Esophagus muscularis mucosa (tissue), 4 donors: ENCODE results near the gene OXCT2. TPM values are rescaled to one million over a fixed set of nuclear protein-coding genes. Genes with fewer than 3 reads are reported as not detected.
A peak's percentile ranks its signal among the peaks of the same experiment; 100 is the strongest.
"Not testable (repeated sequence)": the region's sequence is repeated elsewhere in the genome, so short reads cannot be mapped to it uniquely, and the experiment has no call there.

Experiments
- DNase-seq: peaks from one replicate; pipeline ENCODE4 v3.0.0-alpha.2; 2017; ENCODE audit errors: extremely low spot score
- H3K27ac ChIP-seq, 4 donors: fragments of 200-600 bp; sonication (generic); replicated peaks in 1 of 4; 1 replicate in 3 of 4; 2 replicates in 1 of 4; pipeline ENCODE4 v1.5.1; 2016 to 2019; ENCODE audit warnings: mild to moderate bottlenecking in 1 of 4
- H3K27me3 ChIP-seq, 4 donors: fragments of 200-600 bp; sonication (generic); one replicate each; pipeline versions ENCODE4 v1.5.1 to v1.6.0; 2016 to 2019
- H3K36me3 ChIP-seq, 4 donors: fragments of 200-600 bp; sonication (generic); one replicate each; pipeline ENCODE4 v1.5.1; 2016 to 2019
- H3K4me1 ChIP-seq, 4 donors: fragments of 200-600 bp; sonication (generic); one replicate each; pipeline ENCODE4 v1.5.1; 2016 to 2019
- H3K4me3 ChIP-seq, 4 donors: fragments of 200-600 bp; sonication (generic); 1 replicate in 2 of 4; 2 replicates in 2 of 4; pipeline ENCODE4 v1.5.1; 2016 to 2019; ENCODE audit warnings: mild to moderate bottlenecking in 4 of 4, moderate library complexity in 1 of 4
- H3K9me3 ChIP-seq, 4 donors: fragments of 200-600 bp; sonication (generic); 1 replicate in 3 of 4; 2 replicates in 1 of 4; pipeline ENCODE4 v1.5.1; 2016 to 2019
- EP300 ChIP-seq: sonication (generic); formaldehyde crosslinking; IDR thresholded peaks from one replicate; pipeline ENCODE4 v1.6.1; 2017; ENCODE audit warnings: antibody characterized with exemption
- POLR2A ChIP-seq: fragments of 450-650 bp; IDR thresholded peaks from one replicate; pipeline ENCODE4 v1.6.1; 2017; ENCODE audit warnings: antibody characterized with exemption, moderate library complexity, mild to moderate bottlenecking, low read depth
- POLR2AphosphoS5 ChIP-seq, 2 donors: sonication (generic); formaldehyde crosslinking; IDR thresholded peaks; one replicate each; pipeline ENCODE4 v1.6.1; 2017; ENCODE audit warnings: antibody characterized with exemption in 2 of 2
- WGBS: methylation state at CpG from one replicate; pipeline ENCODE4 v1.1.5; 2018; 5-methylcytosine and 5-hydroxymethylcytosine counted together
- intact Hi-C: fragments of 100-400 bp; cut with DNase I; formaldehyde crosslinking; loops from one replicate; pipeline ENCODE4 v1.15.1; 2023
- total RNA-seq, 4 donors: library from RNA; depleted of rRNA; stranded (reverse); fragments of >200 nt; gene quantifications; one replicate each; pipeline versions ENCODE4 v1.1.0 to v1.2.1, GENCODE V29; 2016
- TF ChIP-seq, protein P1 (sequence below), 3 experiments: fragments of 200-600 bp in 2 of 3; fragments of 450-650 bp in 1 of 3; sonication (generic) in 2 of 3; IDR thresholded peaks; one replicate each; pipeline ENCODE4 v1.5.1; 2017 to 2019; ENCODE audit warnings: antibody characterized with exemption in 3 of 3, mild to moderate bottlenecking in 2 of 3, moderate library complexity in 1 of 3

The OXCT2 gene
- total RNA-seq: 1 to 10 TPM in 1 of 4 donors, under 1 TPM in 3; 0.65 to 1.4 (median 0.83) TPM

DNA sequence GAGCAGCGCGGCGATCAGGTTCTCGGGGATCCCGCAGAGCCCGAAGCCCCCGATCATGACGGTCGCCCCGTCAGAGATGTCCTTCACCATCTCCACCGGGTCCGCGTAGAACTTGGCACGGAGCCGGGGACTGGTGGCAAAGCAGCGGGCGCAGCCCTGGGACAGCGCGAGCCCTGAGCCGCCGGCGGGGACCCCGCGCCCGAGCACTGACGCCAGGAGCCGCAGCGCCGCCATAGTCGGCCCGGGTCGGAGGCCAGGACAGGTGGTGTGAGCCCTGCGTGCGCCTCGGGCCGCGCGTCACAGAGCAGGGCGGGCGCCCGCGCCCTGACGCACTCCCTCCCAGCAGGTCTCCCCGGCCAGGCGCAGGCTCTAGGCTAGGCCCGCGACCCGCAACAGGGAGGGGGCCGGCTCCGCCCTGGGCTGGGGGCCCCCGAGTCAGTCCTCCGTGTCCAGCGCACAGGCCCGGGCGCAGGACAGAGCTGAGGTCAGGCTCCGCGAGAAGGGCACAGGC is at the start of gene OXCT2:
OXCT2 (minus strand) TSS at position 327 of the 511 bp plus-strand sequence; CDS start at position 234, 93 bp downstream.
- H3K4me1 ChIP-seq, DNase-seq, H3K36me3 ChIP-seq, H3K9me3 ChIP-seq, H3K27ac ChIP-seq, intact Hi-C loops: not testable (repeated sequence)
- 0% methylated on average over 8 of the region's 57 CpGs for WGBS
- peaks cover 0 to 15% (median 0%) of the 10 kb centered on the region in 4 donors for H3K27me3 ChIP-seq
- H3K4me3 ChIP-seq: peak within 1 kb of the TSS; percentile 18 to 40 (median 24)

DNA sequence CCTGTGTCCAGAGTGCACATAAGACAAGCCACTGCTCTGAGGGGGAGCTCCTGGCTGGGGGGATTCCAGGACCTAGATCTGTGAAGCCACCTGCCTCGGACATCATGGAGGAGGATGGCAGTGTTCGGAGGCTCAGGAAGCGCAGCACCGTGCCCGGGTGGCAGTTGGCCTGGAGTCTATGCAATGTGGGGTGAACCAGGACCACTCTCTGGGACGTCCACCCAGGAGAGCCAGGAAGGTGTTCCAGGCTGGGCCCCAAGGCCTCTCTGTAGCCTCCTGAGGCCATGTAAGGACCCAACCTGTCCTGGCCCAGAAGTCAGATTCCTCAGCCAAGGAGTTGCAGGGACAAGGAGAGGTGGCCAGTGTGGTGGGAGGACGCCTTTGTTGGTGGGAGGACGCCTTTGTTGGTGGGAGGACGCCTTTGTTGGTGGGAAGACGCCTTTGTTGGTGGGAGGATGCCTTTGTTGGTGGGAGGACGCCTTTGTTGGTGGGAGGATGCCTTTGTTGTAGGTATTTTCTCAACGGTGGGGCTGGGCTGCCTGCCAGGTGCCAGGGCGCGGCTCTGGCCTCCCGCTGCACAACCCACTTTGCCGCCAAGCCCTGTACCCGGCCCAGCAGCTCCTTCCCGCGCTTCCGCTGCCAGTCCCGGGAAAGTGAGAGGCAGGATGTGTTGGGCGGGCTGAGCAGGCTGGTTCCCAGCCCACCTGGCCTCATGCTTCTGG is 48.1 kb upstream of the OXCT2 start:
- Histone ChIP-seq H3K4me1 (peaks cover 0 to 5% (median 0%) of the 10 kb centered on the region in 4 donors), H3K27ac (no peak overlapping the region)
- TF ChIP-seq, protein P1, sequence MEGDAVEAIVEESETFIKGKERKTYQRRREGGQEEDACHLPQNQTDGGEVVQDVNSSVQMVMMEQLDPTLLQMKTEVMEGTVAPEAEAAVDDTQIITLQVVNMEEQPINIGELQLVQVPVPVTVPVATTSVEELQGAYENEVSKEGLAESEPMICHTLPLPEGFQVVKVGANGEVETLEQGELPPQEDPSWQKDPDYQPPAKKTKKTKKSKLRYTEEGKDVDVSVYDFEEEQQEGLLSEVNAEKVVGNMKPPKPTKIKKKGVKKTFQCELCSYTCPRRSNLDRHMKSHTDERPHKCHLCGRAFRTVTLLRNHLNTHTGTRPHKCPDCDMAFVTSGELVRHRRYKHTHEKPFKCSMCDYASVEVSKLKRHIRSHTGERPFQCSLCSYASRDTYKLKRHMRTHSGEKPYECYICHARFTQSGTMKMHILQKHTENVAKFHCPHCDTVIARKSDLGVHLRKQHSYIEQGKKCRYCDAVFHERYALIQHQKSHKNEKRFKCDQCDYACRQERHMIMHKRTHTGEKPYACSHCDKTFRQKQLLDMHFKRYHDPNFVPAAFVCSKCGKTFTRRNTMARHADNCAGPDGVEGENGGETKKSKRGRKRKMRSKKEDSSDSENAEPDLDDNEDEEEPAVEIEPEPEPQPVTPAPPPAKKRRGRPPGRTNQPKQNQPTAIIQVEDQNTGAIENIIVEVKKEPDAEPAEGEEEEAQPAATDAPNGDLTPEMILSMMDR (IDR thresholded peaks at IDR 0.05): no peak
- TF ChIP-seq EP300 (no peak), POLR2AphosphoS5 (IDR thresholded peaks at IDR 0.05) (no peak), POLR2A (no peak)

GRCh38 chr1:39818482-39818881 is 47.3 kb upstream of the OXCT2 start:
- H3K4me3 ChIP-seq: no peak overlapping the region
- no peaks in the 10 kb centered on the region for H3K9me3 ChIP-seq
- intact Hi-C loops: no loop called here
- no peaks in the 10 kb centered on the region for H3K36me3 ChIP-seq
- no peak overlapping the region for H3K27ac ChIP-seq
- TF ChIP-seq, protein P1 (IDR thresholded peaks at IDR 0.05): no peak
- no peak for TF ChIP-seq POLR2A
- no peak for TF ChIP-seq POLR2AphosphoS5 (IDR thresholded peaks at IDR 0.05)
- WGBS: 100% methylated on average over 1 of the region's 2 CpGs
- H3K4me1 ChIP-seq: peaks cover 0 to 5% (median 0%) of the 10 kb centered on the region in 4 donors
- no peak for DNase-seq
- peaks cover 0 to 33% (median 0%) of the 10 kb centered on the region in 4 donors for H3K27me3 ChIP-seq

More for the DNA sequence above, 48.1 kb upstream of the OXCT2 start:
- intact Hi-C loops: no loop called here
- peaks cover 0 to 40% (median 0%) of the 10 kb centered on the region in 4 donors for H3K27me3 ChIP-seq
- H3K4me3 ChIP-seq: no peak overlapping the region
- no peak for DNase-seq
- 89% methylated on average over 16 of the region's 22 CpGs for whole genome bisulfite sequencing
- no peaks in the 10 kb centered on the region for H3K36me3 ChIP-seq
- no peaks in the 10 kb centered on the region for H3K9me3 ChIP-seq

GRCh38 chr1:39817091-39817932 is 46.2 kb upstream of the OXCT2 start:
- H3K4me3 ChIP-seq, DNase-seq, H3K4me1 ChIP-seq, H3K36me3 ChIP-seq, intact Hi-C loops, H3K27ac ChIP-seq, H3K9me3 ChIP-seq: not testable (repeated sequence)
- peaks cover 0 to 32% (median 0%) of the 10 kb centered on the region in 4 donors for H3K27me3 ChIP-seq
- WGBS: 59% methylated on average over 16 of the region's 24 CpGs

- DNase-seq: no peak
- Histone ChIP-seq H3K4me3 (no peak overlapping the region), H3K27ac (no peak overlapping the region), H3K27me3 (peaks cover 0 to 32% (median 0%) of the 10 kb centered on the region in 4 donors), H3K4me1 (peaks cover 0 to 5% (median 0%) of the 10 kb centered on the region in 4 donors), H3K9me3 (no peaks in the 10 kb centered on the region), H3K36me3 (no peaks in the 10 kb centered on the region)
- 15% methylated on average over 11 of the region's 11 CpGs for WGBS
- TF ChIP-seq, protein P1 (IDR thresholded peaks at IDR 0.05): peak; percentile 82 to 94 (median 87)
- no peak for TF ChIP-seq POLR2A
- TF ChIP-seq POLR2AphosphoS5 (IDR thresholded peaks at IDR 0.05): peak in 1 of 2 donors; percentile 24
- TF ChIP-seq EP300: no peak
- intact Hi-C loops: loop anchor here (1.0 kb wide), 1 partner anchor 86 kb away; no protein-coding TSS in a partner anchor
Observed at GRCh38 chr1:39816415-39817090, 45.4 kb upstream of the OXCT2 start.
